Astrocyte of the cerebellum (primary cell): ENCODE results near the gene NAA38.

ENCODE experiments used
- DNase-seq: peaks from one replicate; pipeline ENCODE4 v3.0.0-alpha.2; 2011; ENCODE audit warnings: low read depth
- H3K4me3 ChIP-seq: 2 replicates; pipeline ENCODE4 v1.5.1; 2011; ENCODE audit warnings: mild to moderate bottlenecking, low read depth, low read length, moderate library complexity
- in situ Hi-C: cut with HindIII; loops from 2 replicates; pipeline ENCODE4 v1.10.0; 2017; ENCODE audit warnings: low sequenced_read_pairs
- TF ChIP-seq, protein P1 (sequence below): IDR thresholded peaks from 2 replicates; pipeline ENCODE4 v1.5.1; 2012; ENCODE audit warnings: low read length, low read depth, moderate library complexity, mild to moderate bottlenecking; ENCODE audit errors: missing control alignments

The NAA38 gene

DNA sequence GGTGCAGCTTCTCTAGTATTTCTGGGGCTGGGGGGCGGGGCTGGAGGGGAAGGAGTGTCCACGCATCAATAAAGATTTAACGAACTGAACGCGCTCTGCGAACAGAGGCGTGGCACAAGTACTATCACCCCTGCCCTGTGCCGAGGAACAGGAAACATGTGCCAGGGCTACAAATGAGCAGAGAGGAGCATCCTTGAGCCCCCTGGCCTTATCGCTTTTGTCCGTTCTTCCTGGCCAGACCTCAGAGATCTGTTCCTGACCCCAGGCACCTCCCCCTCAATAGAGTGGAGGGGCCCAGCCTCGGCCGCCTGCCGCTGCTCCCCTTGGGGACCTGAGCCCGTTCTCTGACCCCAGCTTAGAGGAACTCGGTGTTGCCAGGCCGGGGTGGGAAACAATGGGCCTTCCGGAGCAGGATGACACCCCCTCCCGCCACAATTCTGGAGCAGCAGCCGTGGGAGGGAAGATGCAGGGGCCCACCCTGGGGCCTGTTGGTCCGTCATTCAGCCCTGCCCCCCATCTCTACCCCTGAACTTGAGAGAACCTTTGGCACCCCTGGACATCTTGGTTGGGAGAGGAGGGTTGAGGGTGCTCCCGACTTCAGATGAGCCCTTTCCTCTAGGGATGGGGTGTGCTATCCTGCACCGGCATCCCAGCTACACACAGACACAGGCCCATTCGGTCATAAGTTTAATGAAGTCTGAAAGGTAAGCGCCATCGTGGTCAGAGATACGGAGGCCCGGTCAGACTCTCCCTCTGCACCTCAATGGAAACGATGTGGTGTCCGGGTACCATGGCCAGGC lies 1.1 kb downstream of the NAA38 start:
- in situ Hi-C loops = no loop called here

GRCh38 chr17:7855660-7856010 lies 1.7 kb downstream of the NAA38 start:
- peak overlapping the region; percentile 56 for H3K4me3 ChIP-seq
- TF ChIP-seq, protein P1, sequence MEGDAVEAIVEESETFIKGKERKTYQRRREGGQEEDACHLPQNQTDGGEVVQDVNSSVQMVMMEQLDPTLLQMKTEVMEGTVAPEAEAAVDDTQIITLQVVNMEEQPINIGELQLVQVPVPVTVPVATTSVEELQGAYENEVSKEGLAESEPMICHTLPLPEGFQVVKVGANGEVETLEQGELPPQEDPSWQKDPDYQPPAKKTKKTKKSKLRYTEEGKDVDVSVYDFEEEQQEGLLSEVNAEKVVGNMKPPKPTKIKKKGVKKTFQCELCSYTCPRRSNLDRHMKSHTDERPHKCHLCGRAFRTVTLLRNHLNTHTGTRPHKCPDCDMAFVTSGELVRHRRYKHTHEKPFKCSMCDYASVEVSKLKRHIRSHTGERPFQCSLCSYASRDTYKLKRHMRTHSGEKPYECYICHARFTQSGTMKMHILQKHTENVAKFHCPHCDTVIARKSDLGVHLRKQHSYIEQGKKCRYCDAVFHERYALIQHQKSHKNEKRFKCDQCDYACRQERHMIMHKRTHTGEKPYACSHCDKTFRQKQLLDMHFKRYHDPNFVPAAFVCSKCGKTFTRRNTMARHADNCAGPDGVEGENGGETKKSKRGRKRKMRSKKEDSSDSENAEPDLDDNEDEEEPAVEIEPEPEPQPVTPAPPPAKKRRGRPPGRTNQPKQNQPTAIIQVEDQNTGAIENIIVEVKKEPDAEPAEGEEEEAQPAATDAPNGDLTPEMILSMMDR = no peak
- DNase-seq = no peak
- in situ Hi-C loops = no loop called here

More for the DNA sequence above, 1.1 kb downstream of the NAA38 start:
- no peak for DNase-seq
- H3K4me3 ChIP-seq = peak overlapping the region; percentile 56
- TF ChIP-seq, protein P1 = no peak

DNA sequence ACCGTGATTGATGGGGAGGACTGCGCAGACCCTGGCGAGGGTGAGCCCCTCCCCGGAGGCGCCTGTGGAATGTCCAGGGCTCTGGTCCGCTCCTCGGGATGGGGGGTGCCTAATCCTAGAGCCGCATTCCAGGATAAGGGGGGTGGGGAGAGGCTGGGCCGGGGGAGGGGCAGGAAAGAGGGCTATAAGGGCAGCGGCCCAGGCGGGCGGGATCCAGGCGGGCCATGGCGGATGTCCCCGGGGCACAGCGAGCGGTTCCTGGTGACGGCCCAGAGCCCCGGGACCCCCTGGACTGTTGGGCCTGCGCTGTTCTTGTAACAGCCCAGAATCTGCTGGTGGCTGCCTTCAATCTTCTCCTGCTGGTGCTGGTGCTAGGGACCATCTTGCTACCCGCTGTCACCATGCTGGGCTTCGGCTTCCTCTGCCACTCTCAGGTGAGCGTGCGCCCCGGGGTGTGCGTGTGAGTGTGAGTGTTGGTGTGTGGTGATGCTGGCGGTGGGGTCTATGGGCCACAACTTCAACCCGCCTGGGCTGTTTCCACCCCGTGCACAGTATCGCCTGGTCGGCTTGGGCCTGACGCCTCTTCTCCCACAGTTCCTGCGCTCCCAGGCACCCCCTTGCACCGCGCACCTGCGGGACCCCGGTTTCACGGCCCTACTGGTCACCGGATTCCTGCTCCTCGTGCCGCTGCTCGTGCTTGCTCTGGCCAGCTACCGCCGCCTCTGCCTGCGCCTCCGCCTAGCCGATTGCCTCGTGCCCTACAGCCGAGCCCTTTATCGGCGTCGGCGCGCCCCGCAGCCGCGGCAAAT lies 2.3 kb downstream of the NAA38 start, which contains the start of gene TMEM88:
Gene TMEM88 (plus strand): TSS at position 216 of the 809 bp plus-strand sequence. CDS start 9 bp downstream, at position 225.
- DNase-seq = no peak
- TF ChIP-seq, protein P1 = no peak
- in situ Hi-C loops = no loop called here
- peak within 1 kb of the TSS; percentile 56 for H3K4me3 ChIP-seq

DNA sequence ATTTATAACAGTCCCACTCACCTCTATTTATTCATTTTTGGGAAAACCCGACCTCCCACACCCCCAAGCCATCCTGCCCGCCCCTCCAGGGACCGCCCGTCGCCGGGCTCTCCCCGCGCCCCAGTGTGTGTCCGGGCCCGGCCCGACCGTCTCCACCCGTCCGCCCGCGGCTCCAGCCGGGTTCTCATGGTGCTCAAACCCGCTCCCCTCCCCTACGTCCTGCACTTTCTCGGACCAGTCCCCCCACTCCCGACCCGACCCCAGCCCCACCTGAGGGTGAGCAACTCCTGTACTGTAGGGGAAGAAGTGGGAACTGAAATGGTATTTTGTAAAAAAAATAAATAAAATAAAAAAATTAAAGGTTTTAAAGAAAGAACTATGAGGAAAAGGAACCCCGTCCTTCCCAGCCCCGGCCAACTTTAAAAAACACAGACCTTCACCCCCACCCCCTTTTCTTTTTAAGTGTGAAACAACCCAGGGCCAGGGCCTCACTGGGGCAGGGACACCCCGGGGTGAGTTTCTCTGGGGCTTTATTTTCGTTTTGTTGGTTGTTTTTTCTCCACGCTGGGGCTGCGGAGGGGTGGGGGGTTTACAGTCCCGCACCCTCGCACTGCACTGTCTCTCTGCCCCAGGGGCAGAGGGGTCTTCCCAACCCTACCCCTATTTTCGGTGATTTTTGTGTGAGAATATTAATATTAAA lies 3.1 kb downstream of the NAA38 start:
- no peak for DNase-seq
- in situ Hi-C loops = no loop called here
- H3K4me3 ChIP-seq = no peak overlapping the region
- TF ChIP-seq, protein P1 = no peak

DNA sequence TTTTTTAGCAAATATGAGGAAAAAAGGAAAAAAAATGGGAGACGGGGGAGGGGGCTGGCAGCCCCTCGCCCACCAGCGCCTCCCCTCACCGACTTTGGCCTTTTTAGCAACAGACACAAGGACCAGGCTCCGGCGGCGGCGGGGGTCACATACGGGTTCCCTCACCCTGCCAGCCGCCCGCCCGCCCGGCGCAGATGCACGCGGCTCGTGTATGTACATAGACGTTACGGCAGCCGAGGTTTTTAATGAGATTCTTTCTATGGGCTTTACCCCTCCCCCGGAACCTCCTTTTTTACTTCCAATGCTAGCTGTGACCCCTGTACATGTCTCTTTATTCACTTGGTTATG lies 3.7 kb downstream of the NAA38 start:
- H3K4me3 ChIP-seq = no peak overlapping the region
- TF ChIP-seq, protein P1 = no peak
- no peak for DNase-seq
- in situ Hi-C loops = no loop called here

- H3K4me3 ChIP-seq = no peak overlapping the region
- TF ChIP-seq, protein P1 = no peak
- in situ Hi-C loops = no loop called here
- DNase-seq = no peak
Measured at GRCh38 chr17:7852919-7853690, 4.3 kb downstream of the NAA38 start.
